UCSD-AML1 (cell line): ENCODE measurements around the gene HPS3.
"Not testable (repeated sequence)": the region's sequence is repeated elsewhere in the genome, so short reads cannot be mapped to it uniquely, and the experiment has no call there.

ENCODE experiments used
- DNase-seq: peaks from one replicate; lab custom pipeline; 2025; ENCODE audit not compliant: unreplicated experiment; lab: John Stamatoyannopoulos, UW

The HPS3 gene

DNA sequence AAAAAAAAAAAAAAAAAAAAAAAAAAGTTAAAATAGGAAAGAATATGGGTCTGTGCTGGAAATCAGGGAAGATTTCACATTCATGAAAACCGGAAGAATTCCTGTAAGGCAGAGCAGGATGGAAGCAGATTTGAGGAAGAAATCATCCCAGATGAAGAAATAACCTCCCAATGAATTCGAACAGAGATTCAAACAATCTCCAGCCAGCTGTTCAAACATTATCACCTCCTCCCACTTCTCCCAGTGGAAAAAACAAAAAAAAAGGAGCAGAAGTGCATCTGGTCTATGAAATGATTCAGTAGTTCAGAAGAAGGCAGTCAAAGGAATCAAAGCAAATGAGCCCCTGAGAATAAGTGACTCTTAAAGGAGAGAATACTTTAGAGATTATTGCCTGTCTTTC is 59.1 kb downstream of the HPS3 start:
- no peak for DNase-seq

DNA sequence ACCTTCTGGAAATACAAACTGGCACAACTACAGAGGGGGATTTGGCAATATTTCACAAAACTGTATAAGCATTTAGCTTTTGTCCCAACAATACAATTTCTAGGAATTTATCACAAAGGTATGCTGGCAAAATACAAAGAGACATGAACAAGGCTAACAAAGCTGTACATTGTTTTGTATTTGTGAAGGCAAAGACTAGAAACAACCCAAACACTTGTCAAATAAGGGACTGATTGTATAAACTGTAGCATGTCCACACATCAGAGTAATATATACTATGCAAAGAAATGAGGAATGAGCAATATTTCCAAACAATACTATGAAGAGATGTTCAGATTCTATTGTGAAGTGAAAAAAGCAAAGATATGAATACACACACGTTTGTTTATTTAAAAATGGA is 65.8 kb downstream of the HPS3 start:
- DNase-seq, result no peak

DNA sequence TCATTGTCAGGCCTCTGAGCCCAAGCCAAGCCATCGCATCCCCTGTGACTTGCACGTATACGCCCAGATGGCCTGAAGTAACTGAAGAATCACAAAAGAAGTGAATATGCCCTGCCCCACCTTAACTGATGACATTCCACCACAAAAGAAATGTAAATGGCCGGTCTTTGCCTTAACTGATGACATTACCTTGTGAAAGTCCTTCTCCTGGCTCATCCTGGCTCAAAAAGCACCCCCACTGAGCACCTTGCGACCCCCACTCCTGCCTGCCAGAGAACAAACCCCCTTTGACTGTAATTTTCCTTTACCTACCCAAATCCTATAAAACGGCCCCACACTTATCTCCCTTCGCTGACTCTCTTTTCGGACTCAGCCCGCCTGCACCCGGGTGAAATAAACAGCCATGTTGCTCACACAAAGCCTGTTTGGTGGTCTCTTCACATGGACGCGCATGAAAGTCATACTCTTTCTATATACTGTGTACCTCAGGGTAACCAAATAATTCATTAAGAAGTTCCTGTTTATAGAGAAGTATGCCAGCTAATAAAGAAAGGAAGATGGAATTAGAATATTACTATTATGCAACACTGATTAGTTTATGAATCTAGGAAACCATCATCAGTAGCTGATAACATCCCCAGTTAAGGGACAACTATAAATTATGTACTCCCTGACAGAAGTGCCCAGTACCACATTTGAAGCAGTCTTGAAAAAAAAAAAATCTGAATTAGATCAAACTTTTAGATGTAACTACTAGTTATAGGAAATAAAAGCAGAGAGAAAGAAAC is 67.6 kb downstream of the HPS3 start:
- DNase-seq, result not testable (repeated sequence)

DNA sequence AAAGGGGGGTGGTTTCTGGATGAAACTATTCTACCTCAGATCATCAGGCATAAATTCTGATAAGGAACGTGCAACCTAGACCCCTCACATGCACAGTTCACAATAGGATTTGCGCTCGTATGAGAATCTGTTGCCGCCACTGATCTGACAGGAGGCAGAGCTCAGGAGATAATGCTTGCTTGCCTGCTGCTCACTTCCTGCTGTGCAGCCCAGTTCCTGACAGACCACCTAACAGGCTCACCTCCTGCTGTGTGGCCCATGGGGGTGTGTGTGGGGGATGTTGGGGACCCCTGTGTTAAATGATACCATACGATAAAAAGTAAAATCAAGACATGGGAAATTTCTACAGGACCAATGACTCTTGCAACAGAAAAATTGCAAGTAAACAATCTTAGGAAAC is 68.2 kb downstream of the HPS3 start:
- no peak for DNase-seq

DNA sequence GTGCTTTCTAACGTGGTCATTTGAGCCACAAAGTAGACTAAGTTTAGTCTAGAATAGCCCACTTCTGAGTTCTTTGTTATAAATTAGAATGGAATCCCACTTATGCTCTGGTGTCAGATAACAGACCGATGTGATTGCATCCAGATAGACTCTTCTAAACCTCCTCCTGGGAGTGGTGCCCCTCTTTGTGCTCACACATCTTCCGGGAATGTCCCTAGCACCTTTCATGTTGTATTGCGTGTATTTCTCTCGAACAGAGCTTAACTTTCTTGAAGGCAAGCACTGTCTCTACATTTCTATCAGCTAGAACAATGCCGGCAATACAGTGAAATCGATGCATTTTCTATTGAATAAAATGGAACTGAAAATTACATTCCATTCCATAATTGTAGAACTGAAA is 69.2 kb downstream of the HPS3 start:
- no peak for DNase-seq

DNA sequence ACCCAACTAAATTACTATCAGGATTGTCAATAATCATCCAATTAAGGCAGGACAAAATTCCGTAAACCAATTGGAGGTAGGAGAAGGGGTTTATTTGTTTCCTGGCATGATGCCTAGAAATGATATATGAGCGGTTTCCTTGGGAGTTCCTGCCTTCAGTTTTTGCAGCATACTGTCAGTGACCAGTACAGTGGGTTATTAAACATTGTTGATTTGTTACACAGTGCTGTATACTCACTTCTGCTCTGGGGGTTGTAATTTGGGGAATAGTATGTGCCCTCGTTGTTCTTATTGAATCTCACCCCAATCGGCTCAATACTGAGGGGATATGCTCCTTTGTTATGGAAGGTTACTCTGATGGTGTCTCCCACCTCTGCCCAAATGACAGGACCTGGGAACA is 70.0 kb downstream of the HPS3 start:
- DNase-seq, result no peak

DNA sequence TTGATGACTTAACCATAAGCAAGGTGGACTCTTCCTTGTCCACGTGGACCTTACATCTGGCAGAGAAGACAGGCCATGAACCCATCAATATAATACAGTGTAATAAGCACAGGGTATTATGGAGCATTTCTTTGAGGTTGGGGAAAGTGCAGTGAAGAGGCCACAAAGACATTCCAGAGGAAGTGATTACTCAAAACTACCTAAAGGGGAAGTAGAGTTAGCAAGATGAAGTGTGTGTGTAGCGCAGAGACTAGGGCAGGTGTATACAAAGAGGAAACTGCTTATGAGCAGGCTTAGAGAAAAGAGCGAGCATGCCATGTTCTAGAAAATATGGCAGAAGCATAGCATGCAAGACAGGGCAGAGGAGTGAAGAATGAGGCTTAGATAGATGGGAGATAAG is 74.3 kb downstream of the HPS3 start:
- DNase-seq, result no peak

DNA sequence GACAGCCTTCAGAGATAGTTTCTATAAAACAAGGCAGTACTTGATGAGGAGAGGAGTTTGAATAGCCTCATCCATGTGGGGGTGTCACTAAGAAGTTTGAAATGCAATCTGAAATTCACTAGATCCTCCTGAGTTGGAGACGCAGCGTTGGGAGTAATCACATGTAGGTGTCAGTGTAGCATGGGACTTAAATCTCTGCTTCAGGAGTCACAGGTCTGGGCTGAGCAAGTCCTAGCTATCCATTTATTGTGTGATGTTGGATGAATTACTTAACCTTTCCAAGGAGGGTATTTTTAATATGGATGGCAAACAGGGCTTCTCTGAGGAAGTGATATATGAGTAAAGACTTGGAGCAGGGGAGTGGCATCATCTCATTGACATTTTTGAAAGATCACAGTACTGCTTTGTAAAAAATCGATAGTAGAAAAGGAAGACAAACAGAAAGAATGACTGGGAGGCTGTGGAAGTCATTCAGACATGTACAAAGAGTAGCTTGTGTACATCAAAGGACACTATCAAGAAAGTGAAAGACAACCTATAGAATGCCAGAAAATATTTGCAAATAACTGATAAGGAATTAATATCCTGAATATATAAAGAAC is 75.1 kb downstream of the HPS3 start:
- DNase-seq, result no peak

DNA sequence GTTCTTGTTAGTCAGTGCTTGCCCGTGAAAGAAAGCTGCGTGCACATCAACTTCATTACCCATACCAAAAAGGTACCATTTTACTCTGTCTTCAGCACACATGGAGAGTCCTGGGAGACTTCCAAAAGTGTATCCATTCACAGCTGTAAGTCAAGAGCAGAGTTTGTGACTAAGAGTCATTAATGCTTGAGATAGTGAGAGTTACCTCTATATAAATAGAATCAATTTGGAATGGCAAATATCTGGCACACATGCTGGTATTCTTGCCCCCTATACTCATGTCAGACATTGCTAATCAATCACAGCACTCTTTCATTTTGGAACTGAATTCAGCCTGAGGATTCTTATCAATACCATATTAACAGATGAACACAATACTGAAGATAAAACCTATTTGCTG is 78.0 kb downstream of the HPS3 start:
- DNase-seq, result no peak

DNA sequence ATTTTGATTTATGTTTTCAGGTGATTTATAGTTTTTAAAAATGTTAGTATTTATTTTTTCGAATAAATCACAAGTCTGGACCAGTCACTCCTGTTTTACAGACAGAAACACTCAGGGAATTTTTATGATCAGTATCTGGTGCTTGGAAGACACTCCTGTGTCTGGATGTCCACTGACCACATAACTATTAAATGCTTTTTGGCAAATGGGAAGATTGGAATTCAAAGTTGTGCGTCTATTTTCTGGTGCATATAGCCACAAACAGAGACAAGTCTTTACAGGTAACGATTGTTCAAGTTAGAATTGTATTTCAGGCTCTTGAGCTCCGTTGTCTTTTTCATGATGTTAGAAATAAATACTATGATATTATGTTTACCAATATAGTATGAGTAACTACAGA is 80.0 kb downstream of the HPS3 start:
- DNase-seq, result no peak

DNA sequence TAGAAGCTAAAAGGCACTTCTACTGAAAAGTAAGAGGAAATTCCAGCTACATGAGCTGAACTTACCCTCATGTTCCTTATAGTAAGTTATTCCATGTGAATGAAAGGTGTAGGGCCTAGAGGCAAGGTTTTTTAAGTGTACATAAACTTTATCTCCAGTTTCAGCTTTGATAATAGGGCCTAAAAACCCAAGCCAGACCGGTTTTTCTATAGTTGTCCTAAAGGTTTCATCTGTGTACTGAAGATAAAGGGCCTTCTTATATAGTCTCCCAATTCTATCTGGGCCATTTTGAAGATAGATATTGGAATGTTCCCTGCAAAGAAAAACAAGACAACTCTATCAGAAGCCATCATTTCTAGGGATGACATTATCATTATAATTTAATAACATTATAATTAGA is 82.9 kb downstream of the HPS3 start:
- no peak for DNase-seq

DNA sequence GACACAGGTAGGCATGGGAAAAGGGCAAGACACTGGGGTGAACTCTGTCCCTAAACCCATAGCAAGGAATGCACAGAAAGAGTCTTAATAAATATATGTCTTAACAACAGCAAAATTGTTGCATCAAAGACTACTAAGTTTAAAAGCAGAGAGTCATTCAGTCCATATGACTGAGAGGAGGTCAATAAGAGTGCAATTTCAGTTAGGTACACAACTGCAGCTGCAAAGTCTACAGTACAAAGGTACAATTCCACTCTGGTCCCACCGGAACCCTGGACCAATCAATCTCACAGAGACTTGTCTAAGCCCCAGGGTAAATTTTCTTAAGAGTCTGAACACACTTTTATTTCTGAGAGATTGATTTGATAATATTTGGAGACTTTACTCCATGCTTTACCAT is 85.3 kb downstream of the HPS3 start:
- no peak for DNase-seq

DNA sequence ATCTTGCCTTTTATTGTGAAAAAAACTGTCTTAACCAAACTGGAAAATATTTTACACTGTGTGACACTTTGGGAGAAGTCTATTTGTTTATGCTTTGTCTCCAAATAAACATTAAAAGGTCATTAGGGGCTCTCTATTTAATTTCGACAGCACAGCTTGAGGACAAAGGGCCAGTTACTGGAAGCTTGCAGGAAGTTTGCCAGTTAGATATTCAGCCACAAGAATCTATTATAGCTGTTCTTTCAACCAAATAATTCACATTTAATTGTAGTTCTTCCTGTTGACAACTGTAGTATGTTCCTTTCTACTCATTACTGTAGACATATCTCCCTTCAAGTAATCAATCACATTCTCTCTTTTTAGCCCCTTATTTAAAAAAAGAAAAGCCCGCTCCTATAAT is 86.1 kb downstream of the HPS3 start:
- DNase-seq, result no peak

DNA sequence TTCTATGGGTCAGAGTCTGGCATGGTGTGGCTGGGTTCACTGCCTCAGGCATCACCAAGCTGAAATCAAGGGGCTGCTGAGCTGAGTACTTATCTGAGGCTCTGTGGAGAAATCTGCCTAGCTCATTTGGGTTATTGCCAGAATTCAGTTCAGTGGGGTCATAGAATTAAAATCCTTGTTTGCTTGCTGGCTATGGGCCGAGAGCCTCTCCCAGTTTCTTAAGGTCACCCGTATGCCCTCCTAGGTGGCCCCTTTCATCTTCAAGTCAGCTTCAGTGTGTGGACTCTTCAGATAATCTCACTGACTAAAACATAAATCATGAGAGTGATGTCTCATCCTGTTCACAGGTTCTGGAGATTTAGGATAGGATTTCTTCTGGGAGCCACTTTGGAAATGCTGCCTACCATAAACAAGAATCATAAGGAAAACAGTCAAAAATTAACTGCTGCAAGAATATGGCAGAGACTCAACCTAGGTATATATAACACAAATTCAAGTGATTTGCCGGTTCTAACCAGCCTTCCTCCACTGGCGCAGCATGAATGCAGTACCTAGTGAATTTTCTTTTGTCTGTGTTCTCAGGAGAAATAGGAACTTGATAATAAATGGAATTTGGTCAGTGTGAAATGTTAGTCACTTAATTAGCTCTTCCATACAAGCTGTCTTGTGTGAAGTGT is 86.9 kb downstream of the HPS3 start:
- no peak for DNase-seq

DNA sequence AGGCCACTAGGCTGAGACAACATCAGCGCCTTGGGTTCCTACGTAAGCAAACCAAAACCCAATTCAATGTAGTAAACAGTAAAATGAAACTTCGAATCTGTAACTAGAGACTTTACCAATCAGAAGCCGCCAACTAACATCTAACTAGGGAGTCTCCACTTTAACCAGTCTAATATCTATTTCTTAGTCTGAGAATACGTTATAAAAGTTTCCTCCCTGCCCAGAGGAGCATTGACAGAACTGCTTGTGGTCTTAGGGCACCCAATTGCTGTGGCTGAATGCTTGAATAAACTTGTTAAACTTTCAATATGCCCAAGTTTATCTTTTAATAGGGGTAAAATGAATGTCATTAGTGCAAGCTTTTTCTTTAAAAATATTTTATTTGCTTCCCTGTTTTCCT is 87.9 kb downstream of the HPS3 start:
- DNase-seq, result no peak

DNA sequence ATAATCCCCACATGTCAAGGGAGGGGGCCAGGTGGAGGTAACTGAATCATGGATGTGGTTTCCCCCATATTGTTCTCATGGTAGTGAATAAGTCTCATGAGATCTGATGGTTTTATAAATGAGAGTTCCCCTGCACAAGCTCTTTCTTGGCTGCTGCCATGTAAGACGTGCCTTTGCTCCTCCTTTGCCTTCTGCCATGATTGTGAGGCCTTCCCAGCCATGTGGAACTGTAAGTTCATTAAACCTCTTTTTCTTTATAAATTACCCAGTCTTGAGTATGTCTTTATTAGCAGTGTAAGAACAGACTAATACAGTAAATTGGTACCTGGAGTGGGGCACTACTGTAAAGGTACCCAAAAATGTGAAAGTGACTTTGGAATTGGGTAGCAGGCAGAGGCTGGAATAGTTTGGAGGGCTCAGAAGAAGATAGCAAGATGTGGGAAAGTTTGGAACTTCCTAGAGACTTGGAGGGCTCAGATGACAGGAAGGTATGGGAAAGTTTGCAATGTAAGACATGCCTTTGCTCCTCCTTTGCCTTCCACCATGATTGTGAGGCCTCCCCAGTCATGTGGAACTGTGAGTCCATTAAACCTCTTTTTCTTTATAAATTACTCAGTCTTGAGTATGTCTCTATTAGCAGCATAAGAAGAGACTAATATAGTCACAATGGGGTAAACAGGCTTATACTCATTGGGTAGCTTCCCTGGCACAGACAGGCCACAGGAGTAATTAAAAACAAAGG is 90.1 kb downstream of the HPS3 start:
- not testable (repeated sequence) for DNase-seq

DNA sequence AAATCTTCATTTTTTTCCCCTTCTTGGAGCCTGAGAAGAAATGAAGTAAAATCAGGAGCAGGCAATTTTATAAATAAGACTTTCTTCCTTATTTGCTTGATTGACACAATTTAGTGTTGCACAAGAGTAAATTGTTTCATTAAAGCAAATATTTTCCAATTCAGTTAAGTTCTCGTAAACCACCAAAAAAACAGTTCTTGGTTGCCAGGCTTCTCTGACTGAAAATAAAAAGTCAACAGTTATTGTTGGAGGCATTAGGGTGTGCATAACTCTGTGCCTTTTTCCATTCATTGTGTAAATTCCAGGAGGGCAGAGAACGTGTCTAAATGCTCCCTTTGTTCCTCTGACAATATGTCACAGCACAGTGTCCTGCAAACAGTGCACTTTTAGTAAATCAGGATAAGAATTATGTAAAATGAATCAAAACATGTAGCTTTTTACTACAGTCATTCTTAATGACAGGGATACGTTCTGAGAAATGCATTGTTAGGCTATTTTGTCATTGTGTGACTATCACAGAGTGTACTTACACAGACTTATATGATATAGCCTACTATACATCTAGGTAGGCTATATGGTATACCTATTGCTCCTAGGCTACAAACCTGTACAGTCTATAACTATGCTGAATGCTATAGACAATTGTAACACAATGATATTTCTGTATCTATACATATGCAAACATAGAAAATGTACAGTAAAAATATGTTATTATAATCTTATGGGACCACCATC is 92.5 kb downstream of the HPS3 start, which contains the start of gene CP:
CP (minus strand) TSS at position 47 of the 735 bp plus-strand sequence; CDS start at position 10, 37 bp downstream.
- no peak for DNase-seq
